HuH-7 (cell line): ENCODE results near the gene MAPK8IP3.
"Not testable (repeated sequence)": the region's sequence is repeated elsewhere in the genome, so short reads cannot be mapped to it uniquely, and the experiment has no call there.

Source experiments
- DNase-seq: peaks from one replicate; pipeline ENCODE4 v3.0.0; 2011; ENCODE audit warnings: low spot score

The MAPK8IP3 gene

GRCh38 chr16:1787322-1788094 is 81.5 kb downstream of the MAPK8IP3 start:
- DNase-seq, result no peak

GRCh38 chr16:1788095-1788707 is 82.2 kb downstream of the MAPK8IP3 start:
- DNase-seq, result no peak

GRCh38 chr16:1788708-1789100 is 82.7 kb downstream of the MAPK8IP3 start:
- DNase-seq, result no peak

GRCh38 chr16:1789643-1790045 is 83.6 kb downstream of the MAPK8IP3 start:
- DNase-seq, result no peak

GRCh38 chr16:1790261-1790610 is 84.2 kb downstream of the MAPK8IP3 start:
- no peak for DNase-seq

- no peak for DNase-seq
These were observed 84.7 kb downstream of the MAPK8IP3 start for GRCh38 chr16:1790611-1791255.

- no peak for DNase-seq
These were observed 85.4 kb downstream of the MAPK8IP3 start for GRCh38 chr16:1791256-1791942.

- no peak for DNase-seq
These were observed 86.2 kb downstream of the MAPK8IP3 start for GRCh38 chr16:1791943-1792812.

- no peak for DNase-seq
These were observed 87.0 kb downstream of the MAPK8IP3 start for GRCh38 chr16:1792836-1793577.

- DNase-seq, result no peak
These were observed 87.7 kb downstream of the MAPK8IP3 start, which contains the start of gene IGFALS for GRCh38 chr16:1793578-1794220. TSS of gene IGFALS (minus strand) at chr16:1793705. CDS start at chr16:1793652, 53 bp downstream.

GRCh38 chr16:1794221-1794871 is 88.4 kb downstream of the MAPK8IP3 start:
- no peak for DNase-seq

GRCh38 chr16:1794908-1795666 is 89.1 kb downstream of the MAPK8IP3 start:
- no peak for DNase-seq

GRCh38 chr16:1799263-1799662 is 93.3 kb downstream of the MAPK8IP3 start:
- DNase-seq, result not testable (repeated sequence)

GRCh38 chr16:1800701-1801100 is 94.7 kb downstream of the MAPK8IP3 start:
- DNase-seq, result no peak

GRCh38 chr16:1807626-1808025 is 101.6 kb downstream of the MAPK8IP3 start:
- DNase-seq, result no peak

GRCh38 chr16:1808691-1809090 is 102.7 kb downstream of the MAPK8IP3 start:
- DNase-seq, result no peak

- DNase-seq, result no peak
These were observed 103.3 kb downstream of the MAPK8IP3 start for GRCh38 chr16:1809281-1809801.

- no peak for DNase-seq
These were observed 104.1 kb downstream of the MAPK8IP3 start for GRCh38 chr16:1810106-1810505.

- no peak for DNase-seq
These were observed 104.5 kb downstream of the MAPK8IP3 start for GRCh38 chr16:1810536-1810935.
